ENCODE data around the gene SLC13A5.
"Not testable (repeated sequence)": the region's sequence is repeated elsewhere in the genome, so short reads cannot be mapped to it uniquely, and the experiment has no call there.

The SLC13A5 gene

GRCh38 chr17:6711081-6711674 is 2.0 kb downstream of the SLC13A5 start:
- DNase-seq (ENCODE audit: low read depth in 2 of 2) = no peak

GRCh38 chr17:6710317-6710716 is 2.9 kb downstream of the SLC13A5 start:
- DNase-seq (ENCODE audit: low read depth in 2 of 2) = no peak

GRCh38 chr17:6708357-6708961 is 4.7 kb downstream of the SLC13A5 start:
- DNase-seq (ENCODE audit: low read depth in 2 of 2) = no peak

DNA sequence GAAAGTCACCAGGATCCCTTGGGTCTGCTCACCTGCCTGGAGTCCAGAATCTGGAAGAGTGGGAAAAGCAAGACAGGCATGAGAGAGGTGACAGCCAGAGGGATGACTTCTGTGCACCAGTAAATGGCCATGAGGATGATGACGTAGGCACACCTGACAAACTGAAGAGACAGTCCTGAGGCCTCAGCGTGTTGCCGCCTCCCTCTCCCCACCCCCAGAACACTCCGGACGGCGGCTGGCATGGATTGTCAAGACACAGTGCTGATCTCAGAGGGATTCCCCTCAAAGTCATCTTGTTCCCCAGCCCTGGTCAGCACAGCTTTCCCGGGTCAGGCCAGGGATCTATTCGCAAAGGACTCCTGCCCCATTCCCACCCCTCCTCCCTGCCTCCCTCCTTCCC is 6.2 kb downstream of the SLC13A5 start:
- no peak for DNase-seq (ENCODE audit: low read depth in 2 of 2)

DNA sequence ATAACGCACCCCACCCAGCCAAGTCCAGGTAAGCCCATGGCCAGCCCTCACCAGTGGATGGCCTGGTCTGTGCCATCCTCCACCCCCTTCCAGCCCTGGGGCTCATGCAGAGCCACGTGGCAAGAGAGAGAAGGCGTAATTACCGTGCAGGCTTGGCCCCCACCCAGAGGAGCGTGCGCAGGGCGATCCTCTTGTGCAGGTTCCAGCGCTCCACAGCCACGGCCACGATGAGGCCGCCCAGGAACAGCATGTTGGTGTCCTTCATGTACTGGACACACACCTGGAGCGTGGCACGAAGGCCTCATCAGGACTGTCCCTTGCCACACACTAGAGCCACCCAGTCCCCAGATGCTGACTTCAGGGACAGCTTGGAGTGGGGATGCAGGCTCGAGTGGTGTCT is 6.7 kb downstream of the SLC13A5 start:
- DNase-seq (ENCODE audit: low read depth in 2 of 2) = no peak

GRCh38 chr17:6704470-6705052 is 8.6 kb downstream of the SLC13A5 start:
- DNase-seq (ENCODE audit: low read depth in 2 of 2) = no peak

DNA sequence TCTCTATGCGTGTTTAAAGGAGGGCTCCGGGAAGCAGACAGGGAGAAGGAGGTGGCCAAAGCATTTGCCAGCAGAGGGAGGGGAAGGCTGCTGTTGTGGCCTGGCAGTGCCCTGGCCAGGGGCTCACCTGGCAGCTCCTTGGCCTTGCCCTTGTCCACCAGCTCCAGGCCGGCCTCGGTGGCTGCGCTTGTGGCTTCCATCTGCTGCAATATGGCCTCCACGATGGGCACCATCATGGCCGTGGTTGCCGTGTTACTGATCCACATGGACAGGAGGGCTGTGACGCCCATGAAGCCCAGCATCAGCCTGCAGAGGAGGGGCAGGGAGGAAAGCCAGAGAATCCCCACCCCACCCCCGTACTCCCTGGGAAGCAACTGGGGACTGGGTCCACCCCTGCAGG is 9.4 kb downstream of the SLC13A5 start:
- no peak for DNase-seq (ENCODE audit: low read depth in 2 of 2)

- no peak for DNase-seq (ENCODE audit: low read depth in 2 of 2)
Measured at GRCh38 chr17:6702567-6703215, 10.5 kb downstream of the SLC13A5 start.

DNA sequence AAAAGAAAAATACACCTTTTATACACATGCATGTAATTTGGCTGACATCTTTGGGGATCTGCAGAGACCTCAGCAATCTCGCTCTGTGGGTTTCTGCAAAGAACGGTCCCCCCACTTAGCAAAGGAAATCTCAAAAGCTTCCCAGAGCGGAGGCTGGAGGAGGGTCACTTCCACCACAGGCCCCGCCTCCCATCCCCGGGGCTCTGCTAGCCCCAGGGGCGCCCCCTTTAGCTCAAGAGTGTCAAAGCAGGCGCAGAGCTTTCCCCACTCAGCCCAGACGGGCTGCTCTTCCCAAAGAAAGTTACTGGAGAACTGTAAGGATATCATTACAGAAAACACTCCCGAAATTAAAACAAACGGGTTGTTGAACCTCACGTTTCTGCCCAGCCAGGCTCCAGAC is 11.4 kb downstream of the SLC13A5 start:
- DNase-seq (ENCODE audit: low read depth in 2 of 2) = peak in 1 of 2 donors; percentile 3

- no peak for DNase-seq (ENCODE audit: low read depth in 2 of 2)
Measured at GRCh38 chr17:6700948-6701307, 12.2 kb downstream of the SLC13A5 start.

DNA sequence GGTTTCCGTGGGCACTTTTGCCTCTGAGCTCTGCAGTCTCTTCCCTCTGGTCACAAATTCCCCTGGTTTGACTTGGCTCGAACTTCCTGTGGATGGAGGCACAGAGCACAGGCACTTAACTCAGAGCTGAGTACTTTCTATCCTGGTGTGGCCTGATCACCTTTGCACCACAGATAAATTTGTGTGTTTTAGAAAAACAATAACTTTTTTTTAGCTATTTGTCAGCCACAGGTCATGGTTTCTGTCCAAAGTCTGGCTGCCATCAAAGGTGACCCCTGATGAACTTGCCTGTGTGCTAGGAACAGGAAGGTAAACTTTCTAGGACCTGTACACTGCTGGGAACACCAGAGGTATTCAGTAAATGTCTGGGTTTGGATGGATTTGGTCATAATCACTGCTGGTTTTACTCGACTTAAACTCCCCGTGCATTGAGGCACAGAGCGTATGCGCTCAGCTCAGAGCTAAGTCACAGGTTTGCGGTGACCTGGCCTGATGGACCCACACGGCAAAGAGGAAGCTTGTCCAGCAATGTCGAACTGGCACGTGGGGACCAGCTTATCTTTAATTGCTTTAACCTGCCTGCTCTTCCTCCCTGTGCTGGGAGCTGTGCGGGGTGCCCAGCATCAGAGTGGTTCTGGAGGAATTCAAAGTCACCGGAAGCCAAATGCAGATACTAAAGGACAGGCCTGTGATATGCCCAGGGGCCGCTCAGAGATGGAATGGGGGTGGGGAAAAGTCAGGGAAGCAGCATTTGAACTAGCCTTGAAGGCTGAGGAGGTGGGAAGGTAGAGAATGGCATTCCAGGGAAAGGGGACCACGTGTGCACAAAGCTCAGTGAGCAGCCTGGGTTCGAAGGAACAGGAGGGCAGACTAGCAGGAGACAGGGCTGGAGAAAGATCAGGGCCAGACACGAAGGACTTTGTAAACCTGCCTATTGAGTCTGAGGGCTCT is 12.9 kb downstream of the SLC13A5 start:
- no peak for DNase-seq (ENCODE audit: low read depth in 2 of 2)

DNA sequence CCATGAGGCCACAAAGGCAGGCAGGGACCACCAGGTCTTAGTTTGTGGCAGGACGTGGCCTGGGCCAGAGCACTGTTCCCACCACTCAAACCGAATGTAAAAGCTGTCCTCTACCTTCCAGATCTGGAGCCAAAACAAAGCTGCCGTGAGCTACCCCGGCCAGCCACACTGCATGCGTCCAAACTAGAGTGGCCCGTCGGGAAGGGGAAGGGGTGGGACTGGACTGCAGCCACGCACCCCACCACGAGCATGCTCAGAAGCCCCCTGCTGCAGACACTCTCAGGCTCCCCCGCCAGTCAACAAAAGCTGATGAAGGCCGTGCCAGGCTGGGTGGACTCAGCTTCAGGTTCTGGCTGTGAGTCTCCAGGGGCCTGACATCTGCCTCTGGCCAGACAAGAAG is 15.2 kb downstream of the SLC13A5 start:
- DNase-seq (ENCODE audit: low read depth in 2 of 2) = no peak

DNA sequence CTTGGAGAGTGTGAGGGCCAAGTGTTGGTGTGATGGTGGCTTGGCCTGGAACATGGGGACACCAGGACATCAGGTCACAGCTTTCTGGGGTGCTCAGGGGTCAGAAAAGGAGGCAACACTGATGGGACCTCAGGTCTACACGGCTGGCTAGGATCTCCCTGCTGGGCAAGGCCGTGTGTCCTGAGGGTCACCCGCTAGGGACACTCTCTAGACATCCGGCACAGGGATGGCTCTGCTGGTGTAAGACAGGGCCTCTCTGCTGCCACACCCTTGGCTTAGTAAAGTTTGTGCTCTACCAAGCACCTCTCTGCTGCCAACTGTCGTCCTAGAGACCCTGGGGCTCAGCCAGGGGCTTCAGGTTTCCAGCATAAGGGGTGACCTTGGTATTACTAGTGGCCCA is 16.3 kb downstream of the SLC13A5 start:
- no peak for DNase-seq (ENCODE audit: low read depth in 2 of 2)

GRCh38 chr17:6695565-6695964 is 17.6 kb downstream of the SLC13A5 start:
- no peak for DNase-seq (ENCODE audit: low read depth in 2 of 2)

- DNase-seq (ENCODE audit: low read depth in 2 of 2) = no peak
Measured at GRCh38 chr17:6695051-6695450, 18.1 kb downstream of the SLC13A5 start.

- DNase-seq (ENCODE audit: low read depth in 2 of 2) = not testable (repeated sequence)
Measured at GRCh38 chr17:6691958-6692357, 21.2 kb downstream of the SLC13A5 start.

DNA sequence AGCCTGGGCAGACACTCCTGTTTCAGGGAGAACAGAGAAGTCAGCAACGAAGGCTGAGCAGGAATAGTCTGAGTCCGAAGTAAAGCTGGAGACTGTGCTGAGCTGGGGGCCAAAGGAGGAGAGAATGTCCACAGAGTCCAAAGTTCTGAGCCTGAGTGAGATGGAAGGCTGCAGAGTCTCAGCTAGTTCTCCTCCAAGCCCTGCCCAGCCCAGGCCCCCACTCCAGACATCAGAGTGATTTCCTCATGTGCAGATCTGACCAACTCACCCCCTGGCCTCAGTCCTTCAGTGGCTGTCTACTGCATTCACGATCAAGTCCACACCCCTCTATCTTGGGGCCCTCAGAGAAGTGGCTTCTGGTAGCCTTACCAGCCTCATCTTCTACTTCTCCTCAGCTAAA is 21.6 kb downstream of the SLC13A5 start:
- no peak for DNase-seq (ENCODE audit: low read depth in 2 of 2)

DNA sequence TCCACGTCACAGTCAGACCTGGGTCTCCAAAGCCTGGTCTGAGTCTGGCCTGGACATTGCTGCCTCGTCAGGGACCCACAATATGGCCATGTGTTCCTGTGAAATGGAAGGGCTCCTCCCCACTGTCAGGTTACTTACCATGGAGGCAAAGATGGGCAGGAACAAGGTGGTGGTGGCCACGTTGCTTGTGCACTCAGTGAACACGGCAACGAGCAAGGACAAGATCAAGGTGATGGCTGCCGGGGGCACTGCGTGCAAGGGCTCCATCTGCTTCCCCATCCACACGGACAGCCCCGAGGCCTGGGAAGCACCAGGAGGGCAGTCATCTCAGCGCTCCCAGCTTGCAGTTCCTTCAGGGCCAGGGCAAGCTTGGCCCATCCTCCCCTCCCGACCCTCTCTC is 22.5 kb downstream of the SLC13A5 start:
- DNase-seq (ENCODE audit: low read depth in 2 of 2) = no peak

GRCh38 chr17:6688944-6689343 is 24.2 kb downstream of the SLC13A5 start:
- DNase-seq (ENCODE audit: low read depth in 2 of 2) = no peak

- DNase-seq (ENCODE audit: low read depth in 2 of 2) = no peak
Measured at GRCh38 chr17:6686026-6686425, 27.1 kb downstream of the SLC13A5 start.

DNA sequence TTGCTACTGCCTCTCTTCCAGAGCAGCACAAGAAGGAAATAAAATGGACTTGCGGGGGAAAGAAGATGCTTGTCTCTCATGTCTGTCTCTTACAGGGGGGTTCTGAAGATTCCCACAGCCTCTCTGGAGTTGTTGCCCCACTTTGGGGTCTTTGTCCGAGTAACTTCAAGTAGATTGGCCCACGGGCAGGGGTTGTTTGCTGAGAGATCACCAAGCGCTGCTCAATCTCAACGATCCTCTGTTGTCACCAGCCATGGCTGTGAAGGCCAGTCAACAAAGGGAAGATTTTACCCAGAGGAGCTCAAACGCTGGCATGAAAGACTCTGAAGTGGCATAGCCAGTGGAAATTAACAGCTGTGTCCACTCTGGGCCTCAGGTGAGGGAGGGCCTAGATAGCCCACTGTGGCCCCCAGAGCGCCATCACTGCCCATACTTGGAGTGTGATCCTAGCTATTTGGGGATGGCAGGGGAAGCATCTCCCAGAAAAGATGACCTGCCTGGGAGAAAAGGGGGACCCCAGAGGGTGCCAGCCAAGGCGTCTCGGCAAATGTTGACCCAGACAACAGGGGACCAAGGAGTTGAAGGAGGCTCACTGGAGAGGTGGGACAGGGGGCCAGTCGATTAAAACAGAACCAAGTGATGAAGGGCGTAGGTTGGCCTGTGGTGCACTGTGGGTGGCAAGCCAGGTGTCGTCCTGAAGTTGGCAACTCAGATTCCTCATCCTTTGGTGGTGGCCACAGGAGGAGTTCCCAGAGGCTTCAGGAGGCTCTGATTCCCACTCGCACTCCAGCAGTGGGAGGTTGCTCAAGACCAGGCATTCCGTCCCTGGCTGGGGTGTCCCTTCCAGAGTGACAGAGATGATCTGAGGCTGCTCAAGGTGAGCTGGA is 28.0 kb downstream of the SLC13A5 start:
- DNase-seq (ENCODE audit: low read depth in 2 of 2) = no peak

Measured in stimulated activated CD8-positive, alpha-beta memory T cell treated with anti-CD3 and anti-CD28 coated beads, Interleukin-7, amount 100 ng/mL, for 1 hour (primary cell).